Fibroblast of villous mesenchyme (primary cell): Measurements from ENCODE around the gene CYSRT1. TPM values are rescaled to one million over a fixed set of nuclear protein-coding genes. Genes with fewer than 3 reads are reported as not detected.

Source experiments
- DNase-seq: peaks from one replicate; pipeline ENCODE4 v3.0.0-alpha.2; 2010; ENCODE audit warnings: low read depth
- H3K4me3 ChIP-seq: 2 replicates; pipeline ENCODE4 v1.5.1; 2011; ENCODE audit warnings: low read depth, mild to moderate bottlenecking, low read length
- total RNA-seq: library from RNA; depleted of rRNA; stranded (reverse); fragments of >200 nt; gene quantifications from 2 replicates; pipeline ENCODE4 v1.2.3, GENCODE V29; 2012
- TF ChIP-seq, protein P1 (sequence below): IDR thresholded peaks from 2 replicates; pipeline ENCODE4 v1.5.1; 2012; ENCODE audit warnings: low read depth, mild to moderate bottlenecking, low read length; ENCODE audit not compliant: insufficient read depth

CYSRT1 gene
- total RNA-seq, 1 donor = under 0.01 TPM

GRCh38 chr9:137190315-137190856, 34.6 kb upstream of the CYSRT1 start:
- TF ChIP-seq, protein P1, sequence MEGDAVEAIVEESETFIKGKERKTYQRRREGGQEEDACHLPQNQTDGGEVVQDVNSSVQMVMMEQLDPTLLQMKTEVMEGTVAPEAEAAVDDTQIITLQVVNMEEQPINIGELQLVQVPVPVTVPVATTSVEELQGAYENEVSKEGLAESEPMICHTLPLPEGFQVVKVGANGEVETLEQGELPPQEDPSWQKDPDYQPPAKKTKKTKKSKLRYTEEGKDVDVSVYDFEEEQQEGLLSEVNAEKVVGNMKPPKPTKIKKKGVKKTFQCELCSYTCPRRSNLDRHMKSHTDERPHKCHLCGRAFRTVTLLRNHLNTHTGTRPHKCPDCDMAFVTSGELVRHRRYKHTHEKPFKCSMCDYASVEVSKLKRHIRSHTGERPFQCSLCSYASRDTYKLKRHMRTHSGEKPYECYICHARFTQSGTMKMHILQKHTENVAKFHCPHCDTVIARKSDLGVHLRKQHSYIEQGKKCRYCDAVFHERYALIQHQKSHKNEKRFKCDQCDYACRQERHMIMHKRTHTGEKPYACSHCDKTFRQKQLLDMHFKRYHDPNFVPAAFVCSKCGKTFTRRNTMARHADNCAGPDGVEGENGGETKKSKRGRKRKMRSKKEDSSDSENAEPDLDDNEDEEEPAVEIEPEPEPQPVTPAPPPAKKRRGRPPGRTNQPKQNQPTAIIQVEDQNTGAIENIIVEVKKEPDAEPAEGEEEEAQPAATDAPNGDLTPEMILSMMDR = no peak
- no peak overlapping the region for H3K4me3 ChIP-seq
- DNase-seq = no peak

DNA sequence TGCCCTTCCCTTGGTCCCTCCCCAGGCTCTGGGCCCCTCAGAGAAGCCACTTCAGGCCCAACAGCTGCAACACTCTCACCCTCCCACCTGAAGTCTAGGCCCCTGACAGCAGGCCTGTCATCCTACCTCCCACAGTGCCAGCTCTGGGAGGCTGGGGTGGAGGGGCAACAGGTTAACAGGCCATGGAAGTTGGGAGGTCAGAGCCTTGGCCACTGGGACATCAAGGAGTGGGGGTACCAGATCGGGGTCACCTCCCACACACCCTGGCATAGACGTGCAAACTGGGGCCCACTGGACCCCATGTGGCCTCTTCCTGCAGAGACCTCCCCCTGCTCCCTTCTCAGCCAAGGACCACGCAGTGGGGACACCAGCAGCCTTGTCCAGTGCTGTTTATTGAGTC, 33.7 kb upstream of the CYSRT1 start:
- no peak overlapping the region for H3K4me3 ChIP-seq
- TF ChIP-seq, protein P1 = no peak
- DNase-seq = no peak

DNA sequence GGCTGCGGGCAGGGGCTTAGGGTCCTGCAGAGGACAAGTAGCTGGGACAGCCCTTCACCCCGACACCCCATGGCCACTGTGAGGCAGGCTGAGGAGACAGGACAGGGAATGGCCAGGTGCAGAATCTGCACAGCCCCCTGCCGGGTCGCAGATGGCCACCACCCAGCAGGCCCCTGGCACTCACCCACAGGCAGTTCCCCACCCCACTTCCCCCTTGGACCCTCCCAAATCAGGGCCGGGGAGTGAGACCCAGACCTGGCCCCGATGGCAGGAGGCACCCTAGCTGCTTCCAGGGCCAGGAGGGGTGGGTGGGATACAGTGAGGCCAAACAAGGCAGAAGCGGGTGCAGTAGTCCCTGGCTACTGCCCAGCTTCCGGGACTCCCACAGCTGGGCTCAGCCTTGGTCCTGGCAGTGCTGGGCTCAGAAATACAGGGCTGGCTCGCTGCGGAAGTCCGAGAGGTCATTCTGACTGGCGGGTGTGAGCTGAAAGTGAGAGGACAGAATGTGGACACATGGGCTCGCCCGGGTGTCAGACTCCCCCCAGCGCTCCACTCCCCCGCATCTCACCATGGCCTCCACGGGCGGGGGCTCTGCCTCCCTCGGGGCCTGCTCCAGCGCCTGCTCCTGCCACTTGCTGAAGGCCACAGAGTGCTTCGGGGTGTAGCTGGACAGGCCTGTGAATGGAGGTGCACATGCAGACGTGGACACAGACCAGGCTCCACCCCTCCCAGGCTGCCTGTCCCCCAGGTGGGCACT, 33.1 kb upstream of the CYSRT1 start:
- DNase-seq = no peak
- no peak overlapping the region for H3K4me3 ChIP-seq
- TF ChIP-seq, protein P1 = no peak

DNA sequence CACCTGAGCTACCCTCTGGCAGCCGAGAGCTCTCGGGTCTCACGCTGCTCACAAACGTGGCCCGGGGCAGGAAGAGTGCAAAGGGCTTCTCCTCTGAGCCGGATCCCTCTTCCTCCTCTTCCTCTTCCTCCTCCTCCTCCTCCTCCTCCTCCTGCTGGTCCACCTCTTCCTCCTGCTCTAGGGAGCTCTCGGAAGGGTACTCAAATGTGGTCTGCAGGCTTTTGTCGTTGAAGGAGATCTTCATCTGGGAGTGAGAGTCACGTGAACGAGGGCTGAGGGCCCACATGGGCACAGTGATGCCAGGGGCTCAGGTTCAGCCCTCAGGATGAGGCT, 32.6 kb upstream of the CYSRT1 start:
- no peak for DNase-seq
- H3K4me3 ChIP-seq = no peak overlapping the region
- TF ChIP-seq, protein P1 = no peak

GRCh38 chr9:137192859-137193258, 32.1 kb upstream of the CYSRT1 start:
- TF ChIP-seq, protein P1 = no peak
- H3K4me3 ChIP-seq = no peak overlapping the region
- no peak for DNase-seq

DNA sequence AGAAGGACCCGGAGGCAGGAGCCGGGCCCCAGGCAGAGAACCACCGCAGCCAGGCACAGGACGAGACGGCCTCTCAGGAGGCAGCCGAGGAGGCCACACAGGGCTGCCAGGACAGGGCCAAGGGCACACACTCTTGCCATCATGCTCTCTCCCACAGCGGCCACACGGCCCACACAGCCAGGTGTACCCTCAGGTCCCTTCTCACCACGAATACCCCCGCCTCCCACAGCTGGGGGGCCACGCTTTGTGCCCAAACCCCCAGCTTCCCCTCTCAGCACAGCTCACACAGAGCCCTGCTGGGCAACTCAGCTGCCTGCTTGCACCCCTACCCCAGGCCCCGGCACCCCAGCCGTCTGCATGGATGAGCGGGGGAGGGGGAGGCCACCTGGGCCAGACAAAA, 31.2 kb upstream of the CYSRT1 start:
- TF ChIP-seq, protein P1 = no peak
- no peak for DNase-seq
- no peak overlapping the region for H3K4me3 ChIP-seq

DNA sequence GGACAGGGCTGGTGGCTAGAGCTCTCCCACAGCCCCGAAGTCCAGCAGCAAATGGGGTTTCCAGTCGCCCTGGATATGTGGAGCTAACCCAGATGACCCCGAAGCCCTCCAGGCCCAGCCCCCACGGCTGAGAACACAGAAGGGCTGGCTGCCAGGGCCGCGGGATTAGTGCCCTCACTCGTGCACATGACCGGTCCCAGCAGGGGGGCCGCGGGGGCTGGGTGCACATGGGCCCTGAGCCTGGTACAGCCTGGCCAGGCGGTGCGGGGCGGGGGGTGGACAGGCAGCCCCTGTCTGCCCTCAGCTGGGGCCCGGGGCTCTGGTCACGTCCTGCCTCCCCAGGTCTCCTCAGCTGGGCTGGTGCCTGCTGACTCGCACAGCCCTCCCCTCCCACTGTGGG, 30.6 kb upstream of the CYSRT1 start:
- DNase-seq = no peak
- TF ChIP-seq, protein P1 = no peak

More for the DNA sequence above, 30.6 kb upstream of the CYSRT1 start:
- no peak overlapping the region for H3K4me3 ChIP-seq
